Karpas-422 (cell line): ENCODE data around the gene ASXL1. TPM values are rescaled to one million over a fixed set of nuclear protein-coding genes. Genes with fewer than 3 reads are reported as not detected.
A peak's percentile ranks its signal among the peaks of the same experiment; 100 is the strongest.

ENCODE experiments used
- DNase-seq: peaks from one replicate; pipeline ENCODE4 v3.0.0-alpha.2; 2015
- H2AFZ ChIP-seq: fragments of 200-600 bp; sonication (generic); 2 replicates; pipeline ENCODE4 v1.6.1; 2014; ENCODE audit warnings: antibody characterized with exemption, low read length, mixed read lengths
- H3K27ac ChIP-seq: fragments of 200-600 bp; sonication (generic); 2 replicates; pipeline ENCODE4 v1.5.1; 2014; ENCODE audit warnings: mild to moderate bottlenecking, low read length, moderate library complexity
- H3K27me3 ChIP-seq: fragments of 200-600 bp; sonication (generic); 2 replicates; pipeline ENCODE4 v1.6.1; 2014; ENCODE audit warnings: low read length, mixed read lengths
- H3K36me3 ChIP-seq: fragments of 200-600 bp; sonication (generic); 2 replicates; pipeline ENCODE4 v1.6.1; 2014; ENCODE audit warnings: low read length, mixed read lengths; ENCODE audit not compliant: insufficient read depth
- H3K4me1 ChIP-seq: fragments of 200-600 bp; sonication (generic); 2 replicates; pipeline ENCODE4 v1.6.1; 2014; ENCODE audit warnings: mild to moderate bottlenecking, low read length, mixed read lengths
- H3K4me2 ChIP-seq: fragments of 200-600 bp; sonication (generic); 2 replicates; pipeline ENCODE4 v1.6.1; 2014; ENCODE audit warnings: low read length, low read depth, mild to moderate bottlenecking; ENCODE audit not compliant: poor library complexity, severe bottlenecking
- H3K4me3 ChIP-seq: fragments of 200-600 bp; sonication (generic); 2 replicates; pipeline ENCODE4 v1.5.1; 2014; ENCODE audit warnings: mild to moderate bottlenecking, antibody characterized with exemption, low read length, mixed read lengths
- H3K79me2 ChIP-seq: fragments of 200-600 bp; sonication (generic); 2 replicates; pipeline ENCODE4 v1.6.1; 2014; ENCODE audit warnings: mild to moderate bottlenecking, low read length, mixed read lengths
- H3K9ac ChIP-seq: fragments of 200-600 bp; sonication (generic); 2 replicates; pipeline ENCODE4 v1.6.0; 2014; ENCODE audit warnings: low read length
- H3K9me2 ChIP-seq: fragments of 200-600 bp; sonication (generic), shearing (Covaris generic); replicated peaks from 2 replicates; pipeline ENCODE4 v1.6.0; 2014; ENCODE audit warnings: mild to moderate bottlenecking, low read length, moderate library complexity; ENCODE audit not compliant: insufficient read depth
- H3K9me3 ChIP-seq: fragments of 300-700, 200-600 bp; sonication (generic); 2 replicates; pipeline ENCODE4 v1.6.1; 2014; ENCODE audit warnings: low read length, mixed read lengths
- H4K20me1 ChIP-seq: fragments of 200-600 bp; sonication (generic); 2 replicates; pipeline ENCODE4 v1.6.1; 2014; ENCODE audit warnings: mild to moderate bottlenecking, antibody characterized with exemption, low read length, low read depth; ENCODE audit not compliant: insufficient read depth
- total RNA-seq: library from RNA; depleted of rRNA; stranded (reverse); fragments of >200 nt; shearing (Covaris generic); gene quantifications from 2 replicates; pipeline ENCODE4 v1.2.3, GENCODE V29; 2014; ENCODE audit warnings: low replicate concordance; rRNA removed

ASXL1 gene
- total RNA-seq, result 39.9 and 63.6 TPM in 2 replicates

GRCh38 chr20:32357869-32358631 is at the start of gene ASXL1:
TSS of gene ASXL1 (plus strand) at chr20:32358331. CDS start at chr20:32358776, 445 bp downstream.
- peaks cover 73% of the 10 kb centered on the region for H3K4me1 ChIP-seq
- no peaks in the 10 kb centered on the region for H3K36me3 ChIP-seq
- H2AFZ ChIP-seq, result peak within 1 kb of the TSS; percentile 51; the same call in 1 of the 2 replicates

GRCh38 chr20:32312718-32313424 is 45.3 kb upstream of the ASXL1 start:
- Histone ChIP-seq H3K79me2 (peaks cover 53% of the 10 kb centered on the region), H3K4me3 (no peak overlapping the region), H4K20me1 (no peaks in the 10 kb centered on the region), H3K27ac (no peak overlapping the region), H3K9me2 (no peaks in the 10 kb centered on the region), H3K27me3 (no peaks in the 10 kb centered on the region), H2AFZ (no peak overlapping the region), H3K9me3 (no peaks in the 10 kb centered on the region), H3K36me3 (peaks cover 25% of the 10 kb centered on the region; the same call in 1 of the 2 replicates), H3K4me2 (no peak overlapping the region), H3K9ac (no peak overlapping the region), H3K4me1 (peaks cover 9% of the 10 kb centered on the region)
- DNase-seq, result no peak

More at GRCh38 chr20:32357869-32358631, at the start of gene ASXL1:
- peaks cover 50% of the 10 kb centered on the region for H3K79me2 ChIP-seq
- DNase-seq, result peak; percentile 98
- no peaks in the 10 kb centered on the region for H4K20me1 ChIP-seq
- peak within 1 kb of the TSS; percentile 82 for H3K9ac ChIP-seq
- no peaks in the 10 kb centered on the region for H3K9me3 ChIP-seq
- H3K9me2 ChIP-seq, result no peaks in the 10 kb centered on the region
- H3K4me2 ChIP-seq, result peak within 1 kb of the TSS; percentile 98
- peak within 1 kb of the TSS; percentile 82 for H3K27ac ChIP-seq
- no peaks in the 10 kb centered on the region for H3K27me3 ChIP-seq
- peak within 1 kb of the TSS; percentile 79 for H3K4me3 ChIP-seq

- Histone ChIP-seq H3K27me3 (no peaks in the 10 kb centered on the region), H3K4me1 (peaks cover 9% of the 10 kb centered on the region), H3K9me3 (no peaks in the 10 kb centered on the region), H3K4me2 (no peak overlapping the region), H3K9ac (no peak overlapping the region), H3K9me2 (no peaks in the 10 kb centered on the region), H3K4me3 (no peak overlapping the region), H2AFZ (no peak overlapping the region), H4K20me1 (no peaks in the 10 kb centered on the region), H3K36me3 (peaks cover 23% of the 10 kb centered on the region; the same call in 1 of the 2 replicates), H3K79me2 (peaks cover 44% of the 10 kb centered on the region), H3K27ac (no peak overlapping the region)
- DNase-seq, result no peak
Observed at GRCh38 chr20:32314768-32315167, 43.4 kb upstream of the ASXL1 start.

- Histone ChIP-seq H3K9me2 (no peaks in the 10 kb centered on the region), H3K4me1 (peaks cover 9% of the 10 kb centered on the region), H3K27ac (no peak overlapping the region), H3K79me2 (peaks cover 41% of the 10 kb centered on the region), H3K9me3 (no peaks in the 10 kb centered on the region), H3K9ac (no peak overlapping the region), H3K27me3 (no peaks in the 10 kb centered on the region), H4K20me1 (no peaks in the 10 kb centered on the region), H3K4me3 (no peak overlapping the region), H2AFZ (no peak overlapping the region), H3K4me2 (no peak overlapping the region), H3K36me3 (peaks cover 21% of the 10 kb centered on the region; the same call in 1 of the 2 replicates)
- no peak for DNase-seq
Observed at GRCh38 chr20:32315399-32315798, 42.7 kb upstream of the ASXL1 start.

- Histone ChIP-seq H3K9ac (no peak overlapping the region), H3K4me3 (no peak overlapping the region), H4K20me1 (no peaks in the 10 kb centered on the region), H3K4me1 (peaks cover 9% of the 10 kb centered on the region), H3K4me2 (no peak overlapping the region), H3K79me2 (peaks cover 37% of the 10 kb centered on the region), H3K27me3 (no peaks in the 10 kb centered on the region), H3K9me3 (no peaks in the 10 kb centered on the region), H3K36me3 (peaks cover 21% of the 10 kb centered on the region; the same call in 1 of the 2 replicates), H2AFZ (no peak overlapping the region), H3K9me2 (no peaks in the 10 kb centered on the region), H3K27ac (no peak overlapping the region)
- DNase-seq, result no peak
Observed at GRCh38 chr20:32315891-32316290, 42.2 kb upstream of the ASXL1 start.

GRCh38 chr20:32316667-32317066 is 41.5 kb upstream of the ASXL1 start:
- no peak overlapping the region for H3K9ac ChIP-seq
- H2AFZ ChIP-seq, result no peak overlapping the region
- H3K27me3 ChIP-seq, result no peaks in the 10 kb centered on the region
- H3K9me3 ChIP-seq, result no peaks in the 10 kb centered on the region
- no peak overlapping the region for H3K27ac ChIP-seq
- H3K36me3 ChIP-seq, result peaks cover 25% of the 10 kb centered on the region; the same call in 1 of the 2 replicates
- no peaks in the 10 kb centered on the region for H3K9me2 ChIP-seq
- no peak for DNase-seq
- H4K20me1 ChIP-seq, result no peaks in the 10 kb centered on the region
- H3K4me3 ChIP-seq, result no peak overlapping the region
- no peak overlapping the region for H3K4me2 ChIP-seq
- H3K4me1 ChIP-seq, result peaks cover 13% of the 10 kb centered on the region
- peaks cover 36% of the 10 kb centered on the region for H3K79me2 ChIP-seq

- H2AFZ ChIP-seq, result no peak overlapping the region
- no peak overlapping the region for H3K27ac ChIP-seq
- no peaks in the 10 kb centered on the region for H3K9me3 ChIP-seq
- no peak overlapping the region for H3K9ac ChIP-seq
- H3K4me1 ChIP-seq, result peaks cover 7% of the 10 kb centered on the region
- H3K79me2 ChIP-seq, result peaks cover 17% of the 10 kb centered on the region; the same call in 1 of the 2 replicates
- no peaks in the 10 kb centered on the region for H3K27me3 ChIP-seq
- peaks cover 27% of the 10 kb centered on the region; the same call in 1 of the 2 replicates for H3K36me3 ChIP-seq
- no peaks in the 10 kb centered on the region for H3K9me2 ChIP-seq
- H3K4me3 ChIP-seq, result no peak overlapping the region
- DNase-seq, result no peak
- H4K20me1 ChIP-seq, result no peaks in the 10 kb centered on the region
- H3K4me2 ChIP-seq, result no peak overlapping the region
Observed at GRCh38 chr20:32319100-32319499, 39.0 kb upstream of the ASXL1 start.

- Histone ChIP-seq H3K27ac (no peak overlapping the region), H3K9me2 (no peaks in the 10 kb centered on the region), H3K79me2 (peaks cover 7% of the 10 kb centered on the region; the same call in 1 of the 2 replicates), H3K27me3 (no peaks in the 10 kb centered on the region), H3K4me2 (no peak overlapping the region), H3K36me3 (peaks cover 27% of the 10 kb centered on the region; the same call in 1 of the 2 replicates), H3K9ac (no peak overlapping the region), H3K4me1 (peaks cover 7% of the 10 kb centered on the region), H4K20me1 (no peaks in the 10 kb centered on the region), H3K9me3 (no peaks in the 10 kb centered on the region), H2AFZ (no peak overlapping the region), H3K4me3 (no peak overlapping the region)
- DNase-seq, result no peak
Observed at GRCh38 chr20:32320305-32320704, 37.8 kb upstream of the ASXL1 start.
